Mucosa of rectum (tissue), 2 donors: ENCODE data around the gene RPGRIP1L.

ENCODE experiments used
- H3K27ac ChIP-seq, 2 donors: one replicate each; pipeline ENCODE4 v1.7.0; 2013; ENCODE audit warnings: inconsistent platforms in 2 of 2, low read depth in 2 of 2, low read length in 2 of 2
- H3K27me3 ChIP-seq, 2 donors: one replicate each; pipeline ENCODE4 v1.7.0; 2013; ENCODE audit warnings: low read length in 2 of 2; ENCODE audit not compliant: control insufficient read depth in 2 of 2, insufficient read depth in 2 of 2
- H3K36me3 ChIP-seq, 2 donors: one replicate each; pipeline ENCODE4 v1.7.0; 2013; ENCODE audit warnings: low read length in 2 of 2; ENCODE audit not compliant: control insufficient read depth in 2 of 2, insufficient read depth in 2 of 2
- H3K4me1 ChIP-seq, 2 donors: one replicate each; pipeline ENCODE4 v1.7.0; 2013; ENCODE audit warnings: low read length in 2 of 2, mild to moderate bottlenecking in 1 of 2; ENCODE audit not compliant: control insufficient read depth in 2 of 2, insufficient read depth in 2 of 2
- H3K4me3 ChIP-seq, 2 donors: one replicate each; pipeline ENCODE4 v1.7.0; 2013; ENCODE audit warnings: low read length in 2 of 2
- H3K9ac ChIP-seq, 2 donors: one replicate each; pipeline ENCODE4 v1.7.0; 2013; ENCODE audit warnings: low read length in 2 of 2, low read depth in 1 of 2, mild to moderate bottlenecking in 1 of 2
- H3K9me3 ChIP-seq, 2 donors: one replicate each; pipeline ENCODE4 v1.7.0; 2013; ENCODE audit warnings: low read length in 2 of 2; ENCODE audit not compliant: control insufficient read depth in 2 of 2
- donor health status: healthy.
- donor health status: Normal muscosa, but diverticular disease.

The RPGRIP1L gene

DNA sequence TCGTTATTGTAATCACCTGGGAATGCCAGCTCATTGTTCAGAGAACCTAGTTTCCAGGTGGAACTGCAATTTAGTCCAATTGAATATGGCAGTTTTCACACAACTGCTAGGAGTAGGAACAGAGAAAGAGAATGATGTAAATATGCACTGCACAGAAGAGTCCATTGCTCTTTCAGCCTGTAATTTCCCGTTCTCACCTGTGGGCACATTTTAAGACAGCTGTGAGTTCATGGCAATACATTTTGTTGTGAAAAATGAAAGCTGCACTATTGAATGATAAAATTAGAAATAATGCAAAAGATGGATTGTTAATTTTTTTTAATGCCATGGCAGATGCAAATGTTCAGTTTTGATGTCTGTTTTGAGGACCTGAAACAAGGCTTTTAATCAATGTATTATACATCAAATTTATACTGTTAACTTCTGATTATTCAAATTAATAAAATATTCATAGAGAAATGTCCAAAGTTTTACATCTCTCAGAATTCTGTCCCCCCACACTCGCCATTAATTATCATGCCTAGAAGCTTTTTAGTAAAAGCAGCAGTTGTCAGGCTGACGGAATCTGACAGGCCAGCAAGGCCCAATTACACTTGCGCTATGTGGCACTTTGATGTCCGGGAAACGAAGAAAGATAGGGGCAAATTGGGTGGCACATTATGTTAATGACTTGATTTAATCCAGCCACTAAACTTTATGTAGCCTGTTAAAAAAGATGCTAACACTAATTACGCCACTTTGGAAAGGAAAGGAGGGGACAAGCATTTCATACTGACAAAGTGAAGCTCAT is 72.2 kb downstream of the RPGRIP1L start:
- Histone ChIP-seq H3K4me3 (no peak overlapping the region), H3K27me3 (no peaks in the 10 kb centered on the region), H3K27ac (no peak overlapping the region), H3K36me3 (no peaks in the 10 kb centered on the region), H3K9ac (no peak overlapping the region), H3K4me1 (no peaks in the 10 kb centered on the region), H3K9me3 (no peaks in the 10 kb centered on the region)

GRCh38 chr16:53629607-53630312 is 73.9 kb downstream of the RPGRIP1L start:
- Histone ChIP-seq H3K9ac (no peak overlapping the region), H3K4me3 (no peak overlapping the region), H3K9me3 (no peaks in the 10 kb centered on the region), H3K27ac (no peak overlapping the region), H3K27me3 (no peaks in the 10 kb centered on the region), H3K36me3 (no peaks in the 10 kb centered on the region), H3K4me1 (no peaks in the 10 kb centered on the region)

DNA sequence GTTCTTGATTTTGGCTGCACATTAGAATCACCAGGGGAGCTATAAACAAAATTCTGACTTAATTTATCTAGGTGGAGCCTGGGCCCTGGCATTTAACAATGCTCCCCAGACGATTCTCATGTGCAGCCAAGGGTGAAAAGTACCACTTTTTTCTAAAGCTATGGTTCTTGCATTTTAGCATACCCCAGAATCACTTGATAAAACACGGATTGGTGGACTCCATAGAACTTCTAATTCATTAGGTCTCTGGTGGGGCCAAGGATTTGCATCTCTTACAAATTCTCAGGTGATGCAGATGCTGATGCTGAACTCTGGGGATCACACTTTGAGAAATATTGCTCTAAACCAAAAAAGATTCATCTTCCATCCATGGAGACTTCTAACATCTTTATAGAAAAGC is 74.5 kb downstream of the RPGRIP1L start:
- Histone ChIP-seq H3K4me3 (no peak overlapping the region), H3K27me3 (no peaks in the 10 kb centered on the region), H3K36me3 (no peaks in the 10 kb centered on the region), H3K27ac (no peak overlapping the region), H3K9ac (no peak overlapping the region), H3K9me3 (no peaks in the 10 kb centered on the region), H3K4me1 (no peaks in the 10 kb centered on the region)

DNA sequence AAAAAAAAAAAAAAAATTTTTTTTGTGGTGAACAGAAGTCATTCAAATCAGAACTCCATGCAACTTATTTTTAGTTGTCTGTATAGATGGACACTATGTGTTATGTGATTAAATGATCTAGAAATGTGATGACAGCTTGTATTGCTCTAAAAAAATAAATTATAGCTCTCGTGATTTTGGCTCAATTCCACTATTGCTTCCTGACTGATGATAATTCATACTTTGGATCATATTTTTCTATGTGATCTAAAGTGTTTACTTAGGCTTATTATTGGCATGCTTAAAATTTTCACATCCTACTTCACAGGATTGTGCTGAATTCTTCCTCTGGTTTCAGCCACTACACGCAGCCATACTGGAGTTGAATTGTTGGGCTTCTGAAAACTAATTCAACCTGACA is 76.8 kb downstream of the RPGRIP1L start:
- Histone ChIP-seq H3K9ac (no peak overlapping the region), H3K4me3 (no peak overlapping the region), H3K27me3 (no peaks in the 10 kb centered on the region), H3K27ac (no peak overlapping the region), H3K36me3 (no peaks in the 10 kb centered on the region), H3K4me1 (no peaks in the 10 kb centered on the region), H3K9me3 (no peaks in the 10 kb centered on the region)

GRCh38 chr16:53626161-53626560 is 77.5 kb downstream of the RPGRIP1L start:
- no peaks in the 10 kb centered on the region for H3K36me3 ChIP-seq
- H3K9ac ChIP-seq: no peak overlapping the region
- no peaks in the 10 kb centered on the region for H3K27me3 ChIP-seq
- no peaks in the 10 kb centered on the region for H3K4me1 ChIP-seq
- no peaks in the 10 kb centered on the region for H3K9me3 ChIP-seq
- no peak overlapping the region for H3K27ac ChIP-seq
- no peak overlapping the region for H3K4me3 ChIP-seq

DNA sequence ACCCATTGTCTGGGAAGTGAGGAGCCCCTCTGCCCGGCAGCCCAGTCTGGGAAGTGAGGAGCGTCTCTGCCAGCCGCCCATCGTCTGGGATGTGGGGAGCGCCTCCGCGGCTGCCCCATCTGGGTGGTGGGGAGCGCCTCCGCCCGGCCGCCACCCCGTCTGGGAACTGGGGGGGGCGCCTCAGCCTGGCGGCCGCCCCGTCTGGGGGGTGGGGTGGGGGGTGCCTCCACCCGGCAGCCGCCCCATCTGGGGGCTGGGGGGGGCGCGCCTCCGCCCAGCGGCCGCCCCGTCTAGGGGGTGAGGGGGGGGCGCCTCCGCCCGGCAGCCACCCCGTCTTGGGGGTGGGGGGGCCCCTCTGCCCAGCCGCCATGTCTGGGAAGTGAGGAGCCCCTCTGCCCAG is 78.4 kb downstream of the RPGRIP1L start:
- Histone ChIP-seq H3K4me3 (no peak overlapping the region), H3K4me1 (no peaks in the 10 kb centered on the region), H3K9ac (no peak overlapping the region), H3K36me3 (no peaks in the 10 kb centered on the region), H3K27me3 (no peaks in the 10 kb centered on the region), H3K9me3 (no peaks in the 10 kb centered on the region), H3K27ac (no peak overlapping the region)

DNA sequence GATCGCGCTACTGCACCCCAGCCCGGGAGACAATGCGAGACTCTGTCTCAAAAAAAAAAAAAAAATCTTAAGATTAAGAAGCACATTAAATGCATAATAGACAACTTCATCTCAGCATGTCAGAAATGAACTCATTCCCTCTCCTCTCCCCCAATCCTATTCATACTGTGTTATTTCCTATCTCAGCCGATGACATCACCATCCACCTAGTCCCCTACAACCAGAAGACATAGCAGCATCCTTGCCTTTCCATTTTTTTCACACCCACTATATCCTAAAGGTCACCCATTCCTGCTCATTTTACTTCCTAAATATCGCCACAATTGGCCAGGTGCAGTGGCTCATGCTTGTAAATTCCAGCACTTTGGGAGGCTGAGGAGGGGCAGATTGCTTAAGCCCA is 81.3 kb downstream of the RPGRIP1L start:
- Histone ChIP-seq H3K4me3 (no peak overlapping the region), H3K27ac (no peak overlapping the region), H3K9ac (no peak overlapping the region), H3K4me1 (no peaks in the 10 kb centered on the region), H3K36me3 (no peaks in the 10 kb centered on the region), H3K27me3 (no peaks in the 10 kb centered on the region), H3K9me3 (no peaks in the 10 kb centered on the region)

DNA sequence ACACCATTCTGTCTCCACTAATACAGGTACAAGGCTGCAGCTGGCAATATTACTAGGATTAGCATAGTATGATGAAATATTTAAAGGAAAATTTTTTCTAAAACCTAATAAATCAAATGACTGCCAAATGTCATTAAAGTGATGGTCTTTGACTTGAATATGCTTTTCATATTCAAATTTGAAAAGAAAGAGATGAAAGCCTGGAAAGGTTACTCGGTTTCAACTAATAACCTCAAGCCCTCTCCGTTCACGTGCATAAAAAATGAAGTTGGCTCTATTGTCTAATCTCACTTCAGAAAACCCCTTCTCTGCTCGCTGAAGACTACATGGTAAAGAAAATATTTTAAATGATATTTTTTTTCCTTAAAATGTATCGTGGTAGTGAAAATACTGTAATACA is 83.2 kb downstream of the RPGRIP1L start:
- no peaks in the 10 kb centered on the region for H3K9me3 ChIP-seq
- H3K9ac ChIP-seq: no peak overlapping the region
- H3K4me3 ChIP-seq: no peak overlapping the region
- no peaks in the 10 kb centered on the region for H3K36me3 ChIP-seq
- H3K4me1 ChIP-seq: no peaks in the 10 kb centered on the region
- H3K27ac ChIP-seq: no peak overlapping the region
- H3K27me3 ChIP-seq: no peaks in the 10 kb centered on the region

DNA sequence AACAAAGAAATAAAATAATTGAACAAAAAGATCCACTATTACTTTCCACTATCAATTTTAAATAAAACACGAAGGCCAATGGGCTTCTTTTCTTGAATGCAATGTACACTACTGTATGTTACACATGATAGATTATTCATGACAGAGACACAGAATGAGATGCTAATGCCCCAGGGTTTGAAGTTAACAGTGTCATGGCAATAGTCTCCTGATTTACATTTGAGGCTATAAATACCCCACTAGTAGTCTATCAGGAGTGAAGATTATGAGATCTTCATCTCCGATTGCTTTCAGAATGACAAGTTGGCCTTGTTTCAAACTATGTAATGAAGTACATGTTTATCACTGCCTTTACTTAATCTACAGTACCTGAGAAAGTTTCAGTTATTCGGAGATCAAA is 84.4 kb downstream of the RPGRIP1L start:
- Histone ChIP-seq H3K4me1 (no peaks in the 10 kb centered on the region), H3K9ac (no peak overlapping the region), H3K36me3 (no peaks in the 10 kb centered on the region), H3K4me3 (no peak overlapping the region), H3K27ac (no peak overlapping the region), H3K9me3 (no peaks in the 10 kb centered on the region), H3K27me3 (no peaks in the 10 kb centered on the region)

DNA sequence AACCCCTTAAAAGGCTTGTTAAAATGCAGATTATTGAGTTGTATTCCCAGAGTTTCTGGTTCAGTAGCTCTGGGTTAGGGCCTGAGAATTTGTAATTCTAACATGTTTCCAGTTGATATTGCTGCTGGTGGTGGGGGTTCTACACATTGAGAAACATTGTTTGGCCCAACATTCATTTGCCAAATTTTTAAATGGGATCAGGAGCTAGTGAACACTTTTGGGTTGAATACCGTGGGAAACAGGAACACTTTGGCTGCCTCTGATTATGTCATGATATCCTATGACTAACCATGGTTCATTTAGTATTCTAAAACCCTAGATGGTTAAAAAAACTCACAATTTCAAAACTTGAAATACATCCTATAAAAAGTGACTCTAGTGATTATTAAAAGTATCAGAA is 89.3 kb downstream of the RPGRIP1L start:
- Histone ChIP-seq H3K27ac (no peak overlapping the region), H3K9me3 (no peaks in the 10 kb centered on the region), H3K4me3 (no peak overlapping the region), H3K4me1 (peaks cover 0 to 7% of the 10 kb centered on the region in 2 donors), H3K27me3 (no peaks in the 10 kb centered on the region), H3K36me3 (no peaks in the 10 kb centered on the region), H3K9ac (no peak overlapping the region)
